ENCODE measurements around the gene LRPAP1.
A peak's percentile ranks its signal among the peaks of the same experiment; 100 is the strongest.

LRPAP1 gene

GRCh38 chr4:3527101-3527913 lies 4.9 kb downstream of the LRPAP1 start:
- H3K4me3 Mint-ChIP-seq = no peak overlapping the region
- no peaks in the 10 kb centered on the region for H3K36me3 Mint-ChIP-seq
- H3K4me1 Mint-ChIP-seq = peaks cover 40% of the 10 kb centered on the region
- H3K27ac Mint-ChIP-seq = no peak overlapping the region
- H3K9me3 Mint-ChIP-seq = no peaks in the 10 kb centered on the region
- H3K27me3 Mint-ChIP-seq = no peaks in the 10 kb centered on the region

- Mint-ChIP-seq H3K4me1 (peaks cover 33% of the 10 kb centered on the region), H3K9me3 (no peaks in the 10 kb centered on the region), H3K36me3 (no peaks in the 10 kb centered on the region), H3K27me3 (no peaks in the 10 kb centered on the region), H3K27ac (no peak overlapping the region), H3K4me3 (no peak overlapping the region)
Observed at GRCh38 chr4:3526456-3526855, 5.8 kb downstream of the LRPAP1 start.

GRCh38 chr4:3525532-3526430 lies 6.4 kb downstream of the LRPAP1 start:
- Mint-ChIP-seq H3K9me3 (no peaks in the 10 kb centered on the region), H3K4me1 (peaks cover 27% of the 10 kb centered on the region), H3K27me3 (no peaks in the 10 kb centered on the region), H3K27ac (peak overlapping the region; percentile 2), H3K4me3 (no peak overlapping the region), H3K36me3 (no peaks in the 10 kb centered on the region)

- no peak overlapping the region for H3K4me3 Mint-ChIP-seq
- no peaks in the 10 kb centered on the region for H3K36me3 Mint-ChIP-seq
- H3K27me3 Mint-ChIP-seq = no peaks in the 10 kb centered on the region
- peaks cover 20% of the 10 kb centered on the region for H3K4me1 Mint-ChIP-seq
- no peaks in the 10 kb centered on the region for H3K9me3 Mint-ChIP-seq
- H3K27ac Mint-ChIP-seq = no peak overlapping the region
Observed at GRCh38 chr4:3524920-3525319, 7.3 kb downstream of the LRPAP1 start.

GRCh38 chr4:3524349-3524748 lies 7.9 kb downstream of the LRPAP1 start:
- Mint-ChIP-seq H3K27me3 (no peaks in the 10 kb centered on the region), H3K4me1 (peaks cover 18% of the 10 kb centered on the region), H3K4me3 (no peak overlapping the region), H3K27ac (no peak overlapping the region), H3K9me3 (no peaks in the 10 kb centered on the region), H3K36me3 (no peaks in the 10 kb centered on the region)

GRCh38 chr4:3523628-3524221 lies 8.5 kb downstream of the LRPAP1 start:
- H3K36me3 Mint-ChIP-seq = no peaks in the 10 kb centered on the region
- H3K4me3 Mint-ChIP-seq = no peak overlapping the region
- H3K27ac Mint-ChIP-seq = no peak overlapping the region

GRCh38 chr4:3523146-3523627 lies 9.0 kb downstream of the LRPAP1 start:
- H3K27ac Mint-ChIP-seq = no peak overlapping the region
- no peaks in the 10 kb centered on the region for H3K9me3 Mint-ChIP-seq
- H3K4me1 Mint-ChIP-seq = peaks cover 15% of the 10 kb centered on the region
- H3K4me3 Mint-ChIP-seq = no peak overlapping the region
- no peaks in the 10 kb centered on the region for H3K27me3 Mint-ChIP-seq
- no peaks in the 10 kb centered on the region for H3K36me3 Mint-ChIP-seq

More at GRCh38 chr4:3523628-3524221, 8.5 kb downstream of the LRPAP1 start:
- H3K4me1 Mint-ChIP-seq = peaks cover 18% of the 10 kb centered on the region
- no peaks in the 10 kb centered on the region for H3K27me3 Mint-ChIP-seq
- no peaks in the 10 kb centered on the region for H3K9me3 Mint-ChIP-seq

- Mint-ChIP-seq H3K4me1 (peaks cover 10% of the 10 kb centered on the region), H3K27ac (no peak overlapping the region), H3K4me3 (no peak overlapping the region), H3K9me3 (no peaks in the 10 kb centered on the region), H3K36me3 (no peaks in the 10 kb centered on the region), H3K27me3 (no peaks in the 10 kb centered on the region)
Observed at GRCh38 chr4:3522651-3523050, 9.6 kb downstream of the LRPAP1 start.

GRCh38 chr4:3522326-3522640 lies 9.9 kb downstream of the LRPAP1 start:
- Mint-ChIP-seq H3K9me3 (no peaks in the 10 kb centered on the region), H3K27ac (no peak overlapping the region), H3K4me3 (no peak overlapping the region), H3K27me3 (no peaks in the 10 kb centered on the region), H3K36me3 (peaks cover 2% of the 10 kb centered on the region), H3K4me1 (peaks cover 6% of the 10 kb centered on the region)

- peaks cover 4% of the 10 kb centered on the region for H3K36me3 Mint-ChIP-seq
- peaks cover 4% of the 10 kb centered on the region for H3K4me1 Mint-ChIP-seq
- no peaks in the 10 kb centered on the region for H3K9me3 Mint-ChIP-seq
- H3K27me3 Mint-ChIP-seq = no peaks in the 10 kb centered on the region
- H3K4me3 Mint-ChIP-seq = no peak overlapping the region
- no peak overlapping the region for H3K27ac Mint-ChIP-seq
Observed at GRCh38 chr4:3521621-3522325, 10.4 kb downstream of the LRPAP1 start.

GRCh38 chr4:3520796-3521600 lies 11.2 kb downstream of the LRPAP1 start:
- H3K36me3 Mint-ChIP-seq = peaks cover 4% of the 10 kb centered on the region

GRCh38 chr4:3520276-3520675 lies 11.9 kb downstream of the LRPAP1 start:
- no peaks in the 10 kb centered on the region for H3K9me3 Mint-ChIP-seq
- H3K4me1 Mint-ChIP-seq = no peaks in the 10 kb centered on the region
- H3K27me3 Mint-ChIP-seq = no peaks in the 10 kb centered on the region
- no peak overlapping the region for H3K27ac Mint-ChIP-seq
- H3K4me3 Mint-ChIP-seq = no peak overlapping the region
- peaks cover 7% of the 10 kb centered on the region for H3K36me3 Mint-ChIP-seq

More at GRCh38 chr4:3520796-3521600, 11.2 kb downstream of the LRPAP1 start:
- Mint-ChIP-seq H3K27ac (no peak overlapping the region), H3K9me3 (no peaks in the 10 kb centered on the region), H3K4me3 (no peak overlapping the region), H3K27me3 (no peaks in the 10 kb centered on the region), H3K4me1 (no peaks in the 10 kb centered on the region)

GRCh38 chr4:3519468-3520264 lies 12.6 kb downstream of the LRPAP1 start:
- Mint-ChIP-seq H3K27me3 (no peaks in the 10 kb centered on the region), H3K27ac (no peak overlapping the region), H3K9me3 (no peaks in the 10 kb centered on the region), H3K36me3 (peaks cover 9% of the 10 kb centered on the region), H3K4me3 (no peak overlapping the region), H3K4me1 (no peaks in the 10 kb centered on the region)

GRCh38 chr4:3518941-3519340 lies 13.3 kb downstream of the LRPAP1 start:
- Mint-ChIP-seq H3K27ac (no peak overlapping the region), H3K4me1 (no peaks in the 10 kb centered on the region), H3K27me3 (no peaks in the 10 kb centered on the region), H3K4me3 (no peak overlapping the region), H3K36me3 (peaks cover 10% of the 10 kb centered on the region), H3K9me3 (no peaks in the 10 kb centered on the region)
